ENCODE data around the gene MRPL10. TPM values are rescaled to one million over a fixed set of nuclear protein-coding genes. Genes with fewer than 3 reads are reported as not detected.

The MRPL10 gene
- total RNA-seq, 1 experiment from 2014 or later, result 74.2 TPM

DNA sequence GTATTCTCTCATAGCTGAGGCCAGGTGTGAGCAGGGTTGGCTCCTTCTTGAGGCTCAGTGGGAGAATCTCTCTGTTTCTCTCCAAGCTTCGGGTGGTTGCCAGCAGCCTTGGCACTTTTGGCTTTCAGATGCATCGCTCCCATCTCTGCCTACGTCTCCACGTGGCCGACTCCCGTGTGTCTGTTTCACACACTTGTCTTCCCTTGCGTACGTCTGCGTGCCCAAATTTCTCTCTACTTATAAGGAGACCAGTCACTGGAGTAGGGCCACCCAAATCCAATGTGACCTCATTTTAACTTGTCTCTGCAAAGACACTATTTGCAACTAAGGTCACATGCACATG is 24.5 kb downstream of the MRPL10 start:
- intact Hi-C loops (cut with micrococcal nuclease), result no loop called here
- no peak overlapping the region for H3K4me3 ChIP-seq (ENCODE audit: low read length)
- no peaks in the 10 kb centered on the region for H3K9me2 ChIP-seq (replicated peaks; ENCODE audit: low read length)
- no TSS peak for BruUV-seq (replicated peaks)
- no peak overlapping the region for H3K9ac ChIP-seq (ENCODE audit: low read length)
- no peak for ATAC-seq
- no peak for TF ChIP-seq EZH2phosphoT487 (IDR thresholded peaks at IDR 0.05; ENCODE audit: borderline replicate concordance, low read length)
- TF ChIP-seq, protein P1, sequence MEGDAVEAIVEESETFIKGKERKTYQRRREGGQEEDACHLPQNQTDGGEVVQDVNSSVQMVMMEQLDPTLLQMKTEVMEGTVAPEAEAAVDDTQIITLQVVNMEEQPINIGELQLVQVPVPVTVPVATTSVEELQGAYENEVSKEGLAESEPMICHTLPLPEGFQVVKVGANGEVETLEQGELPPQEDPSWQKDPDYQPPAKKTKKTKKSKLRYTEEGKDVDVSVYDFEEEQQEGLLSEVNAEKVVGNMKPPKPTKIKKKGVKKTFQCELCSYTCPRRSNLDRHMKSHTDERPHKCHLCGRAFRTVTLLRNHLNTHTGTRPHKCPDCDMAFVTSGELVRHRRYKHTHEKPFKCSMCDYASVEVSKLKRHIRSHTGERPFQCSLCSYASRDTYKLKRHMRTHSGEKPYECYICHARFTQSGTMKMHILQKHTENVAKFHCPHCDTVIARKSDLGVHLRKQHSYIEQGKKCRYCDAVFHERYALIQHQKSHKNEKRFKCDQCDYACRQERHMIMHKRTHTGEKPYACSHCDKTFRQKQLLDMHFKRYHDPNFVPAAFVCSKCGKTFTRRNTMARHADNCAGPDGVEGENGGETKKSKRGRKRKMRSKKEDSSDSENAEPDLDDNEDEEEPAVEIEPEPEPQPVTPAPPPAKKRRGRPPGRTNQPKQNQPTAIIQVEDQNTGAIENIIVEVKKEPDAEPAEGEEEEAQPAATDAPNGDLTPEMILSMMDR (conservative IDR thresholded peaks at IDR 0.05; ENCODE audit: low read depth, low read length), result no peak
- ChIA-PET POLR2A (ENCODE audit: unreplicated experiment) (no interaction called here), CTCF (no interaction called here)
- H3K9me3 ChIP-seq (ENCODE audit: low read length), result no peaks in the 10 kb centered on the region
- H2AFZ ChIP-seq (ENCODE audit: low read length), result no peak overlapping the region
- peaks cover 20% of the 10 kb centered on the region for H4K20me1 ChIP-seq (ENCODE audit: low read length)
- H3K4me2 ChIP-seq (ENCODE audit: low read length), result no peak overlapping the region
- H3K79me2 ChIP-seq (ENCODE audit: low read length), result no peaks in the 10 kb centered on the region
- H3K27ac ChIP-seq (ENCODE audit: low read length), result no peak overlapping the region
- no peaks in the 10 kb centered on the region for H3F3A ChIP-seq (ENCODE audit: low read length, unreplicated experiment)
- no peak for DNase-seq
- H3K4me1 ChIP-seq (ENCODE audit: insufficient read depth, low read length), result peaks cover 23% of the 10 kb centered on the region
- H3K36me3 ChIP-seq (ENCODE audit: low read depth, low read length), result peaks cover 37% of the 10 kb centered on the region
- no peaks in the 10 kb centered on the region for H3K27me3 ChIP-seq (ENCODE audit: low read length)

DNA sequence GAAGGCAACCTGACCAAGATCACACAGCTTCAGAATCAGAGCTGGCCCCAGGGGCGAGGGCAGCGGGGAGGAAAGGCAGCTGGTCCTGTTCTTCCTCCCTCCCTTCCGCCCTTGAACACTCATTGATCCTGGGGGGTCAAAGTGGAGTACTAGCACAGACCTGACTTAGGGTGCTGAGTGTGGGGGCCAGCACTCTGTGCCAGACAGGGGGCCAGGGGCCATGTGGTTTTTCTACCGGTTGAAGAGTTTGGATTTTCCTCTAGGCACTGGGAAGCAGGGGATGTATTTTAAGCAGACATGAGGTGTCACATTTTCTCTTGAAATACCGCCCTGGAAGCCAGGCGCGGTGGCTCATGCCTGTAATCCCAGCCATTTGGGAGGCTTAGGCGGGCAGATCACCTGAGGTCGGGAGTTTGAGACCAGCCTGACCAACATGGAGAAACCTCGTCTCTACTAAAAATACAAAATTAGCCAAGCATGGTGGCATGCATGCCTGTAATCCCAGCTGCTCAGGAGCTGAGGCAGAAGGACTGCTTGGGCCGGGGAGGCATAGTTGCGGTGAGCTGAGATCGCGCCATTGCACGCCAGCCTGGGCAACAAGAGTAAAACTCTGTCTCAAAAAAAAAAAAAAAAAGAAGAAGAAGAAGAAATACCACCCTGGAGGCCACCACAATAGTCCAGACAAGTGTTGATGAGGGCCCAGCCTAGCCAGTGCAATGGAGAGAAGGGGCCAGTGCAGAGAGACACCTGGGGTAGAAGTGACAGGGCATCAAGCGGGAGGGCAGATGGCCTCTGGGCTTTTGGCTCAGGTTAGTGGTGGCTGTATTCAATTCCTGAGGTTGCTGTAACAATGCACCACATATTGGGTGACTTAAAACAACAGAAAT is 25.1 kb downstream of the MRPL10 start:
- DNase-seq (no peak), ATAC-seq (no peak)
- H3K9ac ChIP-seq (ENCODE audit: low read length), result no peak overlapping the region
- H3K4me1 ChIP-seq (ENCODE audit: insufficient read depth, low read length), result peaks cover 18% of the 10 kb centered on the region
- no peaks in the 10 kb centered on the region for H3K9me3 ChIP-seq (ENCODE audit: low read length)
- no peaks in the 10 kb centered on the region for H3K27me3 ChIP-seq (ENCODE audit: low read length)
- TF ChIP-seq EZH2 (IDR thresholded peaks at IDR 0.05; ENCODE audit: low read length, unreplicated experiment), result no peak
- no peak for TF ChIP-seq EZH2phosphoT487 (IDR thresholded peaks at IDR 0.05; ENCODE audit: borderline replicate concordance, low read length)
- TF ChIP-seq, protein P1 (conservative IDR thresholded peaks at IDR 0.05; ENCODE audit: low read depth, low read length), result no peak
- POLR2A ChIA-PET (ENCODE audit: unreplicated experiment), result no interaction called here
- no TSS peak for BruUV-seq (replicated peaks)
- H3K79me2 ChIP-seq (ENCODE audit: low read length), result no peaks in the 10 kb centered on the region
- peaks cover 32% of the 10 kb centered on the region for H3K36me3 ChIP-seq (ENCODE audit: low read depth, low read length)
- CTCF ChIA-PET, result no interaction called here
- intact Hi-C loops (cut with micrococcal nuclease), result no loop called here
- no peak overlapping the region for H2AFZ ChIP-seq (ENCODE audit: low read length)
- no peaks in the 10 kb centered on the region for H3K9me2 ChIP-seq (replicated peaks; ENCODE audit: low read length)
- no peak overlapping the region for H3K4me2 ChIP-seq (ENCODE audit: low read length)
- H3K27ac ChIP-seq (ENCODE audit: low read length), result no peak overlapping the region
- no peaks in the 10 kb centered on the region for H3F3A ChIP-seq (ENCODE audit: low read length, unreplicated experiment)
- no peak overlapping the region for H3K4me3 ChIP-seq (ENCODE audit: low read length)
- peaks cover 16% of the 10 kb centered on the region for H4K20me1 ChIP-seq (ENCODE audit: low read length)

DNA sequence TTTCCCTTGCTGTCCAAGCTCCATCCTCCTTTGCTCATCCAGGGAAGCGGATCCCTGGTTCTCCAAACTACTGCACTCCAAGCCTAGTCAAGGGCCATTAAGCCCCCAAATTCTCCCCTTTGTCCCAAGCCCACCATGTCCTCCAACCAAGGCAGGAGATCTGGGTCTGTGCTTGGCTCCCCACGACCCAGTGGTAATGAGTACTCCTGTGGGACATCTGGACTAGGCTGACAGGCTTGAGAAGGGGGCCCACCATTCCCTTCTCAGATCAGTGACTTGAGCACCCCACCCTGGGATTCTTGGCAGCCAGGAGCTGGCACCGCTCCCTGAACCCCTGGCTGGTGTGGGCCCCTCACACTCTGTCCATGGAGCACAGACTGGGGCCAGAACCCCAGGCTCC is 26.9 kb downstream of the MRPL10 start:
- Histone ChIP-seq H4K20me1 (ENCODE audit: low read length) (peaks cover 3% of the 10 kb centered on the region), H3K4me1 (ENCODE audit: insufficient read depth, low read length) (no peaks in the 10 kb centered on the region), H3K9me3 (ENCODE audit: low read length) (no peaks in the 10 kb centered on the region), H2AFZ (ENCODE audit: low read length) (no peak overlapping the region), H3K36me3 (ENCODE audit: low read depth, low read length) (peaks cover 27% of the 10 kb centered on the region), H3K27ac (ENCODE audit: low read length) (no peak overlapping the region), H3K79me2 (ENCODE audit: low read length) (no peaks in the 10 kb centered on the region), H3F3A (ENCODE audit: low read length, unreplicated experiment) (no peaks in the 10 kb centered on the region), H3K4me3 (ENCODE audit: low read length) (no peak overlapping the region), H3K27me3 (ENCODE audit: low read length) (no peaks in the 10 kb centered on the region), H3K4me2 (ENCODE audit: low read length) (no peak overlapping the region), H3K9me2 (replicated peaks; ENCODE audit: low read length) (no peaks in the 10 kb centered on the region), H3K9ac (ENCODE audit: low read length) (no peak overlapping the region)
- TF ChIP-seq EZH2 (IDR thresholded peaks at IDR 0.05; ENCODE audit: low read length, unreplicated experiment) (no peak), EZH2phosphoT487 (IDR thresholded peaks at IDR 0.05; ENCODE audit: borderline replicate concordance, low read length) (no peak)
- TF ChIP-seq, protein P1 (conservative IDR thresholded peaks at IDR 0.05; ENCODE audit: low read depth, low read length), result no peak
- BruUV-seq (replicated peaks), result no TSS peak
- DNase-seq (no peak), ATAC-seq (no peak)
- POLR2A ChIA-PET (ENCODE audit: unreplicated experiment), result no interaction called here
- intact Hi-C loops (cut with micrococcal nuclease), result no loop called here
- CTCF ChIA-PET, result no interaction called here

Data from PC-3 (cell line).